Cardiac muscle cell (in vitro differentiated cells and primary cell): ENCODE results near the gene RAB38. TPM values are rescaled to one million over a fixed set of nuclear protein-coding genes. Genes with fewer than 3 reads are reported as not detected.

Experiments used
- DNase-seq, 2 donors: peaks; one replicate each; pipeline versions ENCODE4 v3.0.0 to v3.0.0-alpha.2; 2010 to 2017; ENCODE audit warnings: low read depth in 1 of 2, low spot score in 1 of 2
- H3K27ac ChIP-seq: fragments of 200-600 bp; sonication (generic); 2 replicates; pipeline ENCODE4 v1.5.1; 2016
- H3K27me3 ChIP-seq: fragments of 200-600 bp; sonication (generic); 2 replicates; pipeline ENCODE4 v1.6.0; 2016; ENCODE audit warnings: control low read depth
- H3K36me3 ChIP-seq: fragments of 200-600 bp; sonication (generic); 2 replicates; pipeline ENCODE4 v1.5.1; 2016; ENCODE audit warnings: control low read depth
- H3K4me1 ChIP-seq: fragments of 200-600 bp; sonication (generic); 2 replicates; pipeline ENCODE4 v1.8.1; 2017; ENCODE audit warnings: low read depth, mild to moderate bottlenecking, mixed run types
- H3K4me3 ChIP-seq: fragments of 200-600 bp; sonication (generic); 2 replicates; pipeline ENCODE4 v1.5.1; 2016; ENCODE audit warnings: mild to moderate bottlenecking
- H3K9me3 ChIP-seq: fragments of 200-600 bp; sonication (generic); 2 replicates; pipeline ENCODE4 v1.5.1; 2017; ENCODE audit warnings: low read depth, mild to moderate bottlenecking, control low read depth
- CTCF ChIP-seq: IDR thresholded peaks from 2 replicates; pipeline ENCODE4 v1.5.1; 2012; ENCODE audit warnings: low read depth, mild to moderate bottlenecking, low read length
- polyA plus RNA-seq: library from polyadenylated mRNA; unstranded; fragments of >200 nt; fragmentation: Nextera tagmentation; extraction: Ambion mirVana; gene quantifications from 2 replicates; pipeline ENCODE4 v1.2.1, GENCODE V29; 2016
- total RNA-seq: library from RNA; depleted of rRNA; stranded (reverse); fragments of >200 nt; gene quantifications from 2 replicates; pipeline ENCODE4 v1.2.3, GENCODE V29; 2016

RAB38 gene
- total and polyA plus RNA-seq, 2 experiments from 2014 or later = 7.7 to 12.0 TPM

- Histone ChIP-seq H3K36me3 (no peaks in the 10 kb centered on the region), H3K4me3 (no peak overlapping the region), H3K9me3 (no peaks in the 10 kb centered on the region), H3K4me1 (no peaks in the 10 kb centered on the region), H3K27ac (no peak overlapping the region), H3K27me3 (no peaks in the 10 kb centered on the region)
- TF ChIP-seq CTCF = no peak
- DNase-seq = no peak
These were observed 29.1 kb upstream of the RAB38 start for GRCh38 chr11:88204353-88204752.

- DNase-seq = no peak
- TF ChIP-seq CTCF = no peak
- no peak overlapping the region for H3K4me3 ChIP-seq
These were observed 28.4 kb upstream of the RAB38 start for GRCh38 chr11:88203604-88204003.

GRCh38 chr11:88202498-88202897 is 27.3 kb upstream of the RAB38 start:
- DNase-seq = no peak
- Histone ChIP-seq H3K4me1 (no peaks in the 10 kb centered on the region), H3K27me3 (no peaks in the 10 kb centered on the region), H3K4me3 (no peak overlapping the region), H3K9me3 (no peaks in the 10 kb centered on the region), H3K36me3 (no peaks in the 10 kb centered on the region), H3K27ac (no peak overlapping the region)
- no peak for TF ChIP-seq CTCF

More at GRCh38 chr11:88203604-88204003, 28.4 kb upstream of the RAB38 start:
- H3K36me3 ChIP-seq = no peaks in the 10 kb centered on the region
- no peaks in the 10 kb centered on the region for H3K4me1 ChIP-seq
- H3K27ac ChIP-seq = no peak overlapping the region
- H3K27me3 ChIP-seq = no peaks in the 10 kb centered on the region
- no peaks in the 10 kb centered on the region for H3K9me3 ChIP-seq

GRCh38 chr11:88196393-88196792 is 21.1 kb upstream of the RAB38 start:
- DNase-seq = no peak
- H3K4me3 ChIP-seq = no peak overlapping the region
- no peaks in the 10 kb centered on the region for H3K27me3 ChIP-seq
- H3K36me3 ChIP-seq = no peaks in the 10 kb centered on the region
- H3K4me1 ChIP-seq = no peaks in the 10 kb centered on the region
- no peak overlapping the region for H3K27ac ChIP-seq
- H3K9me3 ChIP-seq = no peaks in the 10 kb centered on the region
- no peak for TF ChIP-seq CTCF

GRCh38 chr11:88195908-88196307 is 20.7 kb upstream of the RAB38 start:
- Histone ChIP-seq H3K4me3 (no peak overlapping the region), H3K27me3 (no peaks in the 10 kb centered on the region), H3K36me3 (no peaks in the 10 kb centered on the region), H3K4me1 (no peaks in the 10 kb centered on the region), H3K9me3 (no peaks in the 10 kb centered on the region), H3K27ac (no peak overlapping the region)
- TF ChIP-seq CTCF = no peak
- DNase-seq = no peak

- H3K4me3 ChIP-seq = no peak overlapping the region
- no peak overlapping the region for H3K27ac ChIP-seq
- TF ChIP-seq CTCF = no peak
- DNase-seq = no peak
- H3K9me3 ChIP-seq = no peaks in the 10 kb centered on the region
- no peaks in the 10 kb centered on the region for H3K4me1 ChIP-seq
- H3K27me3 ChIP-seq = no peaks in the 10 kb centered on the region
- H3K36me3 ChIP-seq = no peaks in the 10 kb centered on the region
These were observed 19.7 kb upstream of the RAB38 start for GRCh38 chr11:88194990-88195389.
